Right forelimb (tissue), 1 donor: ENCODE measurements around the gene SLC34A3.
"Not testable (repeated sequence)": the region's sequence is repeated elsewhere in the genome, so short reads cannot be mapped to it uniquely, and the experiment has no call there.

Source experiments
- DNase-seq: peaks from one replicate; pipeline ENCODE4 v3.0.0-alpha.2; 2018

The SLC34A3 gene

DNA sequence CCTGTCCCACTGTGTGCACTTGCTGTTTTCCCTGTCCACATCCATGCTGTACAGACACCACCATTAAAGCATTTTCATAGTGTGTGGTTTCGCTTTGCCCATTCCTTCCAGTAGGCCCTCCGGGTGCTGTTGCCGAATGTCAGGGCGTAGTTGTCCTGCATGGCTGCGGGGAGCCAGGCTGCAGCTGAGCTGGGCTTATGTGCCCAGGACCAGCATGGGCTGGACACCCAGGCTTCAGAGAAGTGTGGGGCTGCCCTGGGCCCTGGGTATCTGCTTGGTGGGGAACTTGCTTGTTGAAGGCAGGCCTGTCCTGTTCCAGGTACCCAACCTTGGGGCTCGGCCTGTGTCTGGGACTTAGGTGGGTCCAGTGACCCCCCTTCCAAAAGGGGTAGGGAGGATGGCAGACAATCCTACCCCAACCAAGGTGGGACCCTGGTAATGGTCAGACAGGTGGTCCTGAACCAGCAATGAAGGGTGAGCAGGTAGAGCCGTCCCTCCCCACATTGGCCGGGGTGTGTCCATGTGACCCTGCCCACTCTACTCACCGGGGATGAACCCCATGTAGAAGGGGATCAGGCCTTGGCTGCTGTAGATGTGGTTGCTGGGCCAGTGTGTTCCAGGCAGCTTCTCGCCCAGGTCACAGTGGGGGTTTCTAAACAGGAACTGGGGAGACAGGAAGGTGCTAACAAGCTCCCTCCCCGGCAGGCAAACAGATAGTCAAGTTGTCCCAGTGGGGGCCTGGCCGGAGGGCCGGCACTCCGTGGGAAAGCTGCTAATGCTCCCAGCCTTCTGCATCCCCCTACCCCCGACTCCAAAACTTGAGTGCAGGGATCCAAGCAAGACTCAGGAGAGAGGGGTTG, 13.2 kb downstream of the SLC34A3 start:
- DNase-seq, result no peak

GRCh38 chr9:137244486-137245449, 14.1 kb downstream of the SLC34A3 start:
- no peak for DNase-seq

DNA sequence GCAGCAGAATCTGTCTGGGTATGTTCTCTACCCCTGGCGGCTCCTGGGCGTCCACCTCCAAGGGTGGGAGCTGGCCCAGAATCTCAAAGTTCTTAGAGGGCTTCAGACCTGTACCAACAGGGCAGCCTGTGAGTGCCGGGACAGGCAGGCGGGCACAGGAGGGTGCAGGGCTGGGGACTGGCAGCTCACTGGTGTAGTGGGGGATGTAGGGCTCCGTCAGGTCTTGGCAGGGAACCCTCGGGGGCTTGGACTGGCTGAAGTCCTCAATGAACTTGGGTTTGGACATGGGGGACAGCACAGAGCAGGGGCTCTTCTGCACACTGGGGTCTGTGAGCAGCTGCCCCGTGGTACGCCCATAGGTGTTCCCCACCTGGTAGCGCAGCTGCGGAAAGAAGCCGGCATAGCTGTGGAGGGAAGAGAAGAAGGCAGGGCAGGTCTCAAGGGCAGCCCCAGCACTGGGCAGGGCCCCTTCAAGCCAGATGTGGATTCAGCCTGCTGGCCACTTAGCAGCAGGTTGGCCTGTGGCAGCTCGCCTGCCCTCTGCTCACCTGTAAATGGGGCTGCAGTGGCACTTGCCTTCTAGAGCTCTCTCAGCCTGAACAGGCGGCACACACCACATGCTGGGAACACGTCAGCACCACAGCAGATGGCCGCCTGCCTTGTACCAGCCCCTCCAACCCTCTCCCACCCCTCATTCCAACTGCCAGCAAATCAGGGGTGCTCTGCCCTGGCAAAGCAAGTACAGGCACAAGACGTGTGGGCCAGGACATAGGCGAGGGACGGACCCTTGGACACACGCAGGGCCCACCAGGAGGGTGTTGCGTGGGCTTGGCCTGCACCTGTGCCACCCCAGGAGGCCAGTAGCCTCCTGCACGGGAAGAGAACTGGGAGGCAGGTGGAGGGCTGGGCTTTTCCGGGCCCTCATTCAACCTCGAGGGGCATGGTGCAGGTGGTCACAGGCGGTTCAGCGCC, 15.0 kb downstream of the SLC34A3 start:
- DNase-seq, result no peak

DNA sequence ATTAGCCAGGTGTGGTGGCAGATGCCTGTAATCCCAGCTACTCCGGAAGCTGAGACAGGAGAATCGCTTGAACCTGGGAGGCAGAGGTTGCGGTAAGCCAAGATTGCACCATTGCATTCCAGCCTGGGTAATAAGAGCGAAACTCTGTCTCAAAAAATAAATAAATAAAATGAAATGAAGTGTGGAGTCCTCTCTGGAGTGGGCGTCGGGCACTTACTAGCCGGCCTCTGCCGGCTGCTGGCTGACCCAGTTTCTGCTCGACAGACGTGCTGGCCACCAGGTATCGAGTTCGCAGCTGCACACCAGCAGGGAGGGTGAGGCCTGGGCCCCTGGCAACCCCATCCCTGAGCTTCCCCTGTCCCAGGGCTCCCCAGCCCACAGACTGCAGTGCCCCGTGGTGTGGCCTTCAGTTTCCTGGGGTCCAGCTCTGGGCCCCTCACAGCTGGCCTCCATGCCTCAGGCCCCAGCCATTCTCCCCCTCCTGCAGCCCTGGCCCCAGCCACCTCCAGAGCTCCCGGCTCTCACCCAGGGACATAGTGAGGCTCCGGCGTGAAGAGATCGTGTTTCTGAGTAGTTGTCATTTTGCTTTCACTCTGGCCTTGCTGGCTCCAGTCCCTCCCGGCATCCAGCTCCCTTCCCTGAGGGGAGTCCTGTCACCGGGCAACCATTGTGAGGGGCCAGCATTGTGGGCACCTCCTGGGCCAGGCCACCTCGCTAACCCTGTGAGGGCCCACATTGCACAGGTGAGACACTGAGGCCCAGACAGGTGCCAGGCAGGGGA, 16.6 kb downstream of the SLC34A3 start:
- no peak for DNase-seq

- DNase-seq, result no peak
Measured at GRCh38 chr9:137247916-137248175, 17.1 kb downstream of the SLC34A3 start.

DNA sequence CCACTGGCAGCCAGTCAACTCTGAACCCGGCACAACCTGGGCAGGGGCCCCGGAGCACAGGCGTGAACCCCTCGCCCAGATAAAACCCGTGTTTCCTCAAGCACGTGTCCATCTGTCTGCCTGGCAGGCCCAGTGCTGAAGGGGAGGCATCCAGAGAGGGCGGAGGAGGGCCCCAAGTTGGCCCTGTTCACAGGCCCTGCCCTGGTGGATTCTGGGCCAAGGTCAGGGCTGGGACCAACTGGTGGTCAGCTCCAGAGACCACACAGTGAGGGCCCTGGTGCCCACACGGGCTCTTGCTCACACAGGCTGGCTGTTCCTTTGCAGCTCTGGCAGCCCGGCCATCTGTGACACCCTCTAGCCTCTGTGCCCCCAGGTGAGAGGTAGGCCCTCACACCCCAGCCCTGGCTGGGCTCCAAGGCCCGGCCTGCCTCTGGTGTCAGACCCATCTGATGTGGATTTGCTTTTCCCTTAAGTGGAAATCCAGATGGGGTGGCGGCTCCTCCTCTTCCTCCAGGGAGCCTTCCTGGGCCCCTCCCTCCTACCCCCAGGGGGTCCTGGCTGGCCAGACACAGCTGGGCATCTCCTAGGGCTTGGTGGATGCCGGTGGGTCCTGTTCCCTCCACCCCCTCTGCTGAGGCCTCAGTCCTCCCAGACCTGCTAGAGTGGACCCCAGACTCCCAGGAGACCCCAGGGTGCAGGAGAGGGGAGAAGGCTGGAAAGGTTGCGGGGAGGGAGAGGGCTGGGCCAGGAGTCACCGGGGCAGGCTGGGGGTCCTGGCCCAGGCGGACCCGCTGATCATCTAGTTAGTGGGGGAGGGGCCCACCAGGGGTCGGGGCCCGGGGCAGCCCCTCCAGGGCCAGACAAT, 19.9 kb downstream of the SLC34A3 start:
- no peak for DNase-seq

- DNase-seq, result no peak
Measured at GRCh38 chr9:137251194-137251461, 20.4 kb downstream of the SLC34A3 start, which contains the start of gene STPG3. TSS of gene STPG3 (plus strand) at chr9:137251286. CDS start at chr9:137251287, 1 bp downstream.

DNA sequence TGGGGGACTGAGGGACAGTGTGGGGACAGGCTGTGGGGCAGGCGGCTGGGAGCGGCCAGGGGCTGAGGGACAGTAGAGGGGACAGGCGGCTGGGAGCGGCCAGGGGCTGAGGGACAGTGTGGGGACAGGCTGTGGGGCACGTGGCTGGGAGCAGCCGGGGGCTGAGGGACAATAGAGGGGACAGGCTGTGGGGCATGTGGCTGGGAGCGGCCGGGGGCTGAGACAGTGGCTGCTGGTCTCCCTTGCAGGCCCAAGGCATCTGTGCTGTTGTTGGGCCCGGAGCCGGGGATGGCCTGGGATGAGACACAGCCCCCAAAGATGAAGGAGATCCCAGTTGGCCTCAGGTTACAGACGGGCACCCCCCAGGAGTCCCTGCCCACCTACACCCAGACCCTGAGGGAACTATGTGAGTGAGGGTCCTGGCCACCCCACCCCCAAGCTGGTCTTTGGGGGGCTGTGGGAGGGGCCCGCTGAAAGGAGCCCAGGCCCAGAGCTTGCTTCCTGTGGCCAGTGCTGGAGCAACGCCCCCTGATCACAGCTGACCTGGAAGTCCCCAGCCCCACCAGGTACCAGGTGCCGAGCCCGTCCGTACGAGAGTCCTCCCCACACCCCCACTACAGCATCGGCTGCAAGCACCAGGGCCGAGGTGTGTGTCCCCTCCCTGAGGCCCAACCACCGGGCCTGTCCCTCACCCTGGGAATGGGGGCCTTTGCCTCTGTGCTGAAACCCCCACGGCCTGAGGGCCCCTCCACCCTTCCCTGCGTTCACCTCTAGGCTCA, 21.0 kb downstream of the SLC34A3 start:
- DNase-seq, result no peak

- no peak for DNase-seq
Measured at GRCh38 chr9:137252555-137253506, 22.1 kb downstream of the SLC34A3 start.

GRCh38 chr9:137253717-137254623, 23.3 kb downstream of the SLC34A3 start:
- DNase-seq, result no peak

- DNase-seq, result peak; percentile 98
Measured at GRCh38 chr9:137254624-137255447, 24.1 kb downstream of the SLC34A3 start, which contains the start of gene NELFB. TSS of gene NELFB (plus strand) at chr9:137255327.

DNA sequence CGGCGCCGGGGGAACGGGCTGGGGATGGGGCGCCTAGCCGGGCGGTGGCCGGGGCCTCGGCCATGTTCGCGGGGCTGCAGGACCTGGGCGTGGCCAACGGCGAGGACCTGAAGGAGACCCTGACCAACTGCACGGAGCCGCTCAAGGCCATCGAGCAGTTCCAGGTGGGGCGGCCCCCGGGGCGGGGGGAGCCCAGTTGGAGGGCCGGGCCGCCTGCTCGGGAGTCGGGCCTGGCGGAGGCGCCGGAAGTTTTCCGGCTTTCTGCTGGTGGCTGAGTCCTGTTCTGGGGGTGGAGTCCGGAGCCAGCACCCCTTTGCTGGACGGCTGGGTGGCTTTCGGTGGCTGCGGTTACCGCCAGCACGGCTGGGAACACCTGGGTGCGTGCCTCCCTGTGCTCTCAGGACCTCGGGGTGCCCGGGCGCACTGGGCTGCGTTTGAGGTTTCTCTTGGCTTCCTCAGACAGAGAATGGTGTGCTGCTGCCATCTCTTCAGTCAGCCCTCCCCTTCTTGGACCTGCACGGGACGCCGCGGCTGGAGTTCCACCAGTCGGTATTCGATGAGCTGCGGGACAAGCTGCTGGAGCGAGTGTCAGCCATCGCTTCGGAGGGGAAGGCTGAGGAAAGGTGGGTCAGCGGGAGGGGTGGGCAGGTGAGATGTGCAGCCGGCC, 24.9 kb downstream of the SLC34A3 start:
- no peak for DNase-seq

GRCh38 chr9:137256362-137256761, 25.7 kb downstream of the SLC34A3 start:
- no peak for DNase-seq

GRCh38 chr9:137256856-137257255, 26.2 kb downstream of the SLC34A3 start:
- DNase-seq, result no peak

GRCh38 chr9:137262173-137262908, 31.6 kb downstream of the SLC34A3 start:
- DNase-seq, result not testable (repeated sequence)

DNA sequence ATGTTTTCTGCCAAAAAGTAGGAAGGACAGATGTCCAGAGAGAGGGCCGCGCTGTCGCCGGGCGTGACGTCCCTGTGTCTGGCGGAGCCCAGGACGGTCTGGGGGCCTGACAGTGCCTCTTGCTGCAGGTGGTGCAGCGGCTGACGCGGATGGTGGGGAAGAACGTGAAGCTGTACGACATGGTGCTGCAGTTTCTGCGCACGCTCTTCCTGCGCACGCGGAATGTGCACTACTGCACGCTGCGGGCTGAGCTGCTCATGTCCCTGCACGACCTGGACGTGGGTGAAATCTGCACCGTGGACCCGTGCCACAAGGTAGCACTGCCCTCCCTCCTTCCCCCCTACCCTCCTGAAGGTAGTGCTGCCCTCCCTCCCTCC, 32.2 kb downstream of the SLC34A3 start:
- DNase-seq, result no peak
